ENCODE data around the gene TGIF2LX.
"Not testable (repeated sequence)": the region's sequence is repeated elsewhere in the genome, so short reads cannot be mapped to it uniquely, and the experiment has no call there.

Gene TGIF2LX

GRCh38 chrX:89921665-89922064, at the start of gene TGIF2LX:
TGIF2LX (plus strand) TSS chrX:89921908; CDS start chrX:89922086, 178 bp downstream.
- DNase-seq (ENCODE audit: low read depth) = not testable (repeated sequence)

DNA sequence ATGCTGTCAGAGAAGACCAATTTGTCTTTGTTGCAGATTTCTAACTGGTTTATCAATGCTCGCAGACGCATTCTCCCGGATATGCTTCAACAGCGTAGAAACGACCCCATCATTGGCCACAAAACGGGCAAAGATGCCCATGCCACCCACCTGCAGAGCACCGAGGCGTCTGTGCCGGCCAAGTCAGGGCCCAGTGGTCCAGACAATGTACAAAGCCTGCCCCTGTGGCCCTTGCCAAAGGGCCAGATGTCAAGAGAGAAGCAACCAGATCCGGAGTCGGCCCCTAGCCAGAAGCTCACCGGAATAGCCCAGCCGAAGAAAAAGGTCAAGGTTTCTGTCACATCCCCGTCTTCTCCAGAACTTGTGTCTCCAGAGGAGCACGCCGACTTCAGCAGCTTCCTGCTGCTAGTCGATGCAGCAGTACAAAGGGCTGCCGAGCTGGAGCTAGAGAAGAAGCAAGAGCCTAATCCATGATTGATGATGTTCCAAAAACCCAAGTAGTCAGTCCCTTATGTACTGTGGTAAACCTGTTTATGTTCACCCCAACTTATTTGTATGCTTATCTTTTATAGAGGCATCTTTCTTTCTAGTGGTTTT, 728 bp downstream of the TGIF2LX start:
- DNase-seq (ENCODE audit: low read depth) = not testable (repeated sequence)

DNA sequence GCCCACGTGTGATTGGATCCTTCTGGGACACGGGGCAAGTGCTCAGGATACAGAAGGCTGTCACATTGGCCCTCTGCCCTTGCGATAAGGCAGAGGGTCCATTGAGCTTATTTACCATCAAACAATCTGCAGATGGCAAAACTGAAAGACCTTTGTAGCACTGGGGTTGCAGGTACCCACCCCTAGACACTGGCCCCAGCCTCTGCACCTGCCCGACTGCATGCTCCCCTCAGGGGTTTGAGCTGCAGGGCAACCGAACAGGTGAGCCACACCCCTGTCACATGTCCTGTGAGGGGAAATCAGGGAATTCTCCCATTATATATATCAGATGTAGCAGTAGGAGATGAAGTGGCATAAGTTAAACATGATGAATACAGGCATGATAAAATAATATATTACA, 21.4 kb downstream of the TGIF2LX start:
- not testable (repeated sequence) for DNase-seq (ENCODE audit: low read depth)

DNA sequence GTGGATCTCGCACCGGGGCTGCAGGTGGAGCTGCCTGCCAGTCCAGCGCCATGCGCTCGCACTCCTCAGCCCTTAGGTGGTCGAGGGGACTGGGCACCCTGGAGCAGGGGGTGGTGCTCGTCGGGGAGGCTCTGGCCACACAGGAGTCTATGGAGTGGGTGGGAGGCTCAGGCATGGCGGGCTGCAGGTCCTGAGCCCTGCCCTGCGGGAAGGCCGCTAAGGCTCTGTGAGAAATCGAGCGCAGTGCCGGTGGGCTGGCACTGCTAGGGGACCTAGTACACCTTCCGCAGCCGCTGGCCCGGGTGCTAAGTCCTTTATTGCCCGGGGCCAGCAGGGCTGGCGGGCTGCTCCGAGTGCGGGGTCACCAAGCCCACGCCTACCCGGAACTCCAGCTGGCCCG, 43.9 kb downstream of the TGIF2LX start:
- DNase-seq (ENCODE audit: low read depth) = not testable (repeated sequence)
